Measurements from ENCODE around the gene R3HCC1L.

Gene R3HCC1L

GRCh38 chr10:98262571-98262970 is 128.1 kb downstream of the R3HCC1L start:
- peak; percentile 2 for DNase-seq

DNA sequence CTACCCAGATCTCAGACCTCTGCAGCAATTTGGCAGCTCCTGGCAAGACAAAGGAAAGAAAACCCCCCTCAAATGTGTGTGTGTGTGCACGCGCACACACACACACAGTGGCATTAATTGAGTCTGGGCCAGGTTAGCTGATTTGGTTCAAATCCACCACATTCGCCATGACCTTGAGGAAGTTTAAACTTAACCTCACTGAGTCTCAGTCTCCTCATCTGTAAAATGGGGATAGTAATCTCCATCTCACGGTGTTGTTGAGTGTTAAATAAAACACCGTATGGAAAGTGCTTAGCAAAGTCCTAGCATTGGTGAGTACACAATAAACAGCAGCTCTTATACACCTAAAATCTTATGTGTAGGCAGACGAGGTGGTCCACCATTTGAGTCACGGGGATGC is 128.6 kb downstream of the R3HCC1L start:
- DNase-seq = no peak

DNA sequence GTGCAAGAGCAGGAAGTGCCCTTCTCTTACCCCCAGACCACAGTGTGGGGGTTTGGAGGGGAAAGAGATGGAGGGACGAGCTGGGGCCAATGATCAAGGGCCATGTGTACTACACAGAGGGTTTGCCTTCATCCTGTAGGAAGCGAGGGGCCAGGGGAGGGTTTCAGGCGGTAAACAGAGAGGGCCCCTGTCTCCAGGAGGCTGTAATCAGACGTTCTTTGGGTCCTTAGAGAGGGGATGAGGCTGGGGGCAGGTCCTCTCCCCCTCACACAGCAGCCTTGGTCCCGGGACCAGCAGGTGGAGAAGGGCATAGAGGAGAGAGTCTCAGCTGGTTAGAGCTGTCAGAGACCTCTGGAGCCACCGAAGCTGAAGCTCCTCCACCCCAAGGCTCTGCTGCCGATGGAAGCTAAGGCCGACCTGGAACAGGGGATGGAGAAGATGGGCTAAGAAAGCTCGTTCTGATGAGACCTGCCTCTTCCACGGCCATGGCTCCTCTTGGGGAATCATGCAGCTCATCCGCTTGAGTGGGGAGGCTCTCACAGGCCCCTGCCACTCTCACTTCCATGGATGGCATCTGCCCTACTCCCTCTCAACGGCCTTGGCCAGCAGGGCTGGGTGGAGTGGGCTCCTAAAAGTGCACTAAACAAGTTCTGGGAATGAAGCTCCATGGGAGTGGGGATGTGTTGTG is 130.1 kb downstream of the R3HCC1L start:
- no peak for DNase-seq

DNA sequence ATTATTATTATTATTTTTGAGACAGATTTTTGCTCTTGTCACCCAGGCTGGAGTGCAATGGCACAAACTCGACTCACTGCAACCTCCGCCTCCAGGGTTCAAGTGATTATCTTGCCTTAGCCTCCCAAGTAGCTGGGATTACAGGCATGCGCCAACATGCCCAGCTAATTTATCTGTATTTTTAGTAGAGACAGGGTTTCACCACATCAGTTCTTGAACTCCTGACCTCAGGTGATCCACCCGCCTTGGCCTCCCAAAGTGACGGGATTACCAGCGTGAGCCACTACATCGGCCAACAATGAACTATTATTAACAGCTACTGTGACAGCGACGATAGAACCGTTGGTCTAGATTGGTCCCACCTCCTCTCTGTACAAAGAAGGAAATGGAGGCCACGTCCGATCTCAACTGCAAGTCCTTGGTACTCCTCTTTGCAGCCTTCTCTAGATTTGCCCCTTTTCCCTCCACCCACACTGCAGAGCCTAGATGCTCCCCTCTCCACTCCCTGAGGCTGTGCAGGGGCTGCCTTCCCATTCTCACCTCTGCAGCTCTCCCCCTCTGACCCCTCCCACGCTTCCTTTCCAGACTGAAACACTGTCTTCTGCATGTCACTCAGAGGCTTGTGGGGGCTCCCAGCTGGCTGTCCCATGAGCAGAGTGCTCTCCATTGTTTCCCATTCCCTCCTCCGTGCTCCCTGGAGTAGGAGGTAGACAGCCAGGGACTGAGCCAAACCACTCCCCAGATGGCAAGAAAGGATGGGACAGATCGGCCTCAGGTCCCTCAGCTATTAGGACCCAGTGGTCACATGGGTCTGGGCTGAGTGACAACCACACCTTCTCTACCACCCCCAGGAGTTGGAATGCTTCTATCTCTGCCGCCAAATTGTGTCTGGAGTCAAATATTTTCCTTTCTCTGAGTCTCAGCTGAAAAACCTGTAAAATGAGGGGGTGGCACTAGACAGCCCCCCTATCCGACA is 131.2 kb downstream of the R3HCC1L start:
- DNase-seq = no peak

GRCh38 chr10:98266647-98267046 is 132.2 kb downstream of the R3HCC1L start:
- DNase-seq = no peak

GRCh38 chr10:98267069-98267893 is 132.8 kb downstream of the R3HCC1L start:
- DNase-seq = no peak

DNA sequence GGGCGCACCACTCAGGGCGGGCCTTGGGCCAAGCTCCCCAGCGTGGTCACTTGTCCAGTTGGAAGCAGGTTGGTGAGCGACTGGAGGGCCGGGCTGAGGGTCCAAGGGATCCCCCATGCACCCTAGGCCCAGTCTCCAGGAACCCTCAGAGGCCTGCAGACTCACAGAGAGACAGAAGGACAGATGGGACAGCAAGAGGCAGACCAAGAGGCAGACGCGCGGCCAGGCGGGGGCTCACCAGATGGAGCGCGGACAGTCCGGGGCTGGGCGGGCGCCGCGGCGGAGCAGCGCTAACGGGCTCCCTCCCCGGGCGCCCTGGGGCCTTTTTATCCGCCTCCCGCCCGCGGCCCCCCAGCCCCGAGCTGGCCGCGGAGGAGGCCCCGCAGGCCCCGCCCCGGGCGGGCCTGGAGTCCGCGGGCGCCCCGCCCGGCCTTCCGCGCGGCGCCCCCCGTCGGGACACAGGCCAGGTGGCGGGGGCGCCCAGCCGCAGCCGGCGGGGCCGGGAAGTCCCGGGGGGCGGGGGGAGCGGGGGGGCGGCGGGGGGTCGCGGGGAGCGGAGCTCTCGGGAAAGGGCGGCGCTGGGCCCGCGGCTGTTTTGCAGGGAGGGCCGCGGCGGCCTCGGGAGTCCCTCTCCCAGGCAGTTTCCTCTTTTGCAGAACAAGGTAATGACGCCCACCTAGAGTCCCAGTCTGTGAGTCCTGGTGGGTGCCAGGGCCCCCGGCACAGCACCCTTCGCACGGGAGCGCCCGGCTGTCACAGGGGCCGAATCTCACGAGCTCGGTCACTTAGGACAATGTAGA is 133.6 kb downstream of the R3HCC1L start, which contains the start of gene LOXL4:
Gene LOXL4 (minus strand): TSS at position 301 of the 800 bp plus-strand sequence. CDS start 5,175 bp downstream, outside the sequence.
- DNase-seq = peak; percentile 36

DNA sequence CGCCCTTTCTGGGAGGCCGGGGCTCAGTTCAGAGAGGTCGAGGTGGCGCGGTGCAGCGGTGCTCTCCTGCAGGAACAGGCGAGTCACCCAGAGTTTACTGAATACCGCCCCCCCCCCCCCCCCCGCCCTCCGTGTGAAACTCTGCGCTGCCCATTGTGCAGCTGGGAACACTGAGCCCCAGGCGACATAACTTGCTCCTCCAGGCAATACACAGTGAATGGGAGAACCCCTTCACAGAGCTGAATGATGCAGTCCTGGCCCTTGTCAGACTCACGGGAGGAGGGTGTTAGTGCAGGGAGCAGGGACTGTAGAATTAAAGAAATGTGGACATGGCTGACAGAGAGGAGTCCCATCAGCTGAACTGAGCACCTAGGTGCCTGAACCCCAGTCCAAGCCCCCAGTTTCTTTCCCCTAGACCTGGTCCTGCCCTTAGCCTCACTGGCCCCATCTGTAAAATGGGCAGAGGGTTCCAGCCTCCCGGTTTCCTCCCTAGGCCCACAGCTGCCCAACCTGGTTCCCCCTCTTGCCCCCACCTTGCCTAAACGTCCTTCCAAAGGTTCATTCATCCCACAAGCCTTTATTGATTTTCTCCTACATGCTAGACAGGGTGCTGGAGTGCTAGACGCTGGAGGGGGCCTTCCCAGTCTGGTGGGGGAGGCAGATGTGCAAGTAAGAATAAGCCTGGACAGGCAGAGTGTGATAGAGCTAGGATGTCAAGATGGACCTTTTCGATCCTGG is 134.4 kb downstream of the R3HCC1L start:
- peak; percentile 69 for DNase-seq

DNA sequence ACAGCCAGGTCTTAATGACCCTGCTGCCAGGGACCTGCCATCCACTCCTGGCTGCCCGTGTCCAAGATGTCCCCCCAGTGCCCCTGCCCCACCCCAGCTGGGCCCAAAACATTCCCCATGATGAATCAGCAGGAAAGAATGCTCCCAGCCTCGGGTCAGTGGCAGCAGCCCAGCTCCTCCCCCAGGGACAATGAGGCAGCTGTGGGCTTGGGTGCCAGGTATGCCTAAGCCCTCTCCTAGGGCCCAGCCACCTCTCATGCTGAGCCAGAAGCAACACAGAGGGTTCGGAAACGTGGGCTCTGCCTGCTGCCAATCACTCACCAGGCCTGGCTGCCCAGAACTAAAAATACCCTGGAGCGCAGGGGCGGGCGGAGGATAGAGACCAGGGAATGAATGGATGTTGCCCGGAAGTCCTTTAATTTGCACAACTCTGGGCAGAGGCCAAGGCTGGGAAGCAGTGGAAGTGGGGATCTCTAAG is 135.0 kb downstream of the R3HCC1L start:
- DNase-seq = peak; percentile 54

- no peak for DNase-seq
These were observed 135.8 kb downstream of the R3HCC1L start for GRCh38 chr10:98270073-98270740.

DNA sequence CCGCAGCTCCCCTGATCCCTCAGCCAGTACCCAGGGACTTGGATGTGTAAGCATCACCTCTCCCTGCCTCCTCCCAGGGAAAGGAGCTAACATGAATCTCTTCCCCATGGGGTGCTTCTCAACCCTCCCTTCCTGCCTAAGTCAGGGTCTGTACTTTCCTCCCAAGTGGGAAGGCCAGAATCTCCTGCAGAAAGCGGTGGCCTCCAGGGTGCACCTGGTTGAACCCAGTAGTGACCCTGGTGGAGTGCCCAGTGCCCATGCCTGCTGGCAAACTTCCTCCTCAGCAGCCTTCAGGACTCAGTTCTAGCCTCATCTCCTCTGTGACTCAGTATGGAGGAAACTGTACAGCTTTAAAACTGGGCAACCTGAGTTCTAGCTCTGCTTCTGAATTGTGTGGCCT is 136.3 kb downstream of the R3HCC1L start:
- no peak for DNase-seq

GRCh38 chr10:98272245-98272644 is 137.8 kb downstream of the R3HCC1L start:
- DNase-seq = no peak

DNA sequence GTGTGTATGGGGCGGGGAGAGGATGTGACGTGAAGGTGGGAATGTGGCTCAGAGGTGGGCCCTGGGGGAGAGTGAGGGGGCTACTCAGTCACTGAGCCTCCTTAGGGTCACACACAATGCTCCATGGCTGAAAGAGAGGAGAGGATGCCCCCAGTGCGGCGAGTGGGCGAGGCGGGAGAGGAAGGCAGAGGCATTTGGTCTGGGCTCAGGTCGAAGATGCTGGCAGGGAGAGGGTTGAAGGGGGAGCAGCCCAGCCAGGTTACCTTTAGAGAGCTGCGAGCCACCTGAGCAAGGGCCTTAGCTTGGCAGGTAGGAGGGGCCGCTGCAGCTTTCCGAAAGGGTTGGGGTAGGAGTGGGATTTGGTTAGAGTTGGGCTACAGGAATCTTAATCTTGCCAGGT is 138.2 kb downstream of the R3HCC1L start:
- no peak for DNase-seq

- DNase-seq = no peak
These were observed 138.8 kb downstream of the R3HCC1L start for GRCh38 chr10:98273057-98273850.

DNA sequence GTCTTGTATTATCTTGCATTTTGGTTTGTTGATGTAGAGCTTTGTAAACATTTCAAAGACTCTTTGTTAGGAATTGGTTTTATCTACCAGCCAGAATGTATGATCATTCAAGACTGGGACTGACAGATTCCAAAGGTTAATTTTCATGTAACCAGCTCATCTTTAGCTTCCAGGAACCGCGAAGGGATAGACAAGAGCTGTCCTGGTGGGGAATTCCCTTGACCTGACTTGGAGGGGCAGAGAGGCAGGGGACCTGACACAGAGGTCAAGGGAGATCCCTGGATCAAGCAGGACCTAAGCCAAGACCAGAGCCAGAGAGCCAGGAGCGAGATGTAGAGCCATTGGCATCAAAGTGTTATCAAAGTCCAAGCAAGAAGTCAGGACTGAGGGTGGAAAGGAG is 140.1 kb downstream of the R3HCC1L start:
- no peak for DNase-seq

DNA sequence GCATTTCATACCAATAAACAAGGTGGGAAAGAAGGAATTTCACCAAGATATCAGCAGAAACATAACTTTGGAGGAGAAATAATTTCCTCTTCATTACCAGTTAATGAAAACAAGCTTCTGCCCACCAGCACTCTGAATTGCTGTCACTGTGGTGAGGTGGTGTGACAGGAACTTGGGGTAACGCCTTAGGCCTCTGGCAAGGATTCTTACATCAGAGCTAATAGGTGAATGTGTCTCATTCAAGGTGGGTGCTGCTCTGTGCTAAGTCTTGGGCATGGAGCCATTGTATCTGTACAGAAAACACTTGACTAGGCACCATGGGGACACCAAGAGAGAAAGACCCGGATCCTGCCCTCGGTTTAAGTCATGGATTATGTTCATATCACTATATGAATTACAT is 141.9 kb downstream of the R3HCC1L start:
- DNase-seq = no peak

- DNase-seq = no peak
These were observed 151.0 kb downstream of the R3HCC1L start for GRCh38 chr10:98285416-98285815.

GRCh38 chr10:98286419-98286818 is 152.0 kb downstream of the R3HCC1L start:
- DNase-seq = no peak

DNA sequence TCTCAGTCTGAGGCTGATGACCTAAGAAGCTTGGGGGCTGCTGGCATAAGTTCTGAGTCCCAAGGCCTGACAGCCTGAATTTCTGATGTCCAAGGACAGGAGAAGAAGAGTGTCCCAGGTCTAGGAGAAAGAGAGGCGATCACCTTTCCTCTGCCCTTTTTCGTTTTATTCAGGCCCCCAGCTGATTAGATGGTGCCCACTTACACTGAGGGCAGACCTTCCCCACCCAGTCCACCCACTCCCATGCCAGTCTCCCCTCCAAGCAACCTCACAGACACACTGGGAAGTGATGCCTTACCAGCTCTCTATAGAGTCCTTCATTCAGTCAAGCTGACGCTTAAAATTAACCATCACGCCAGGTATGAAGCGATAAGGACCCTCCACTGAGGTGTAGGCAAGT is 152.9 kb downstream of the R3HCC1L start:
- no peak for DNase-seq

GRCh38 chr10:98289802-98290209 is 155.3 kb downstream of the R3HCC1L start:
- no peak for DNase-seq

All from NCI-H345 (cell line).